OCI-LY1 (cell line): ENCODE measurements around the gene MYOM1.

Experiments used
- H2AFZ ChIP-seq: fragments of 200-600 bp; sonication (generic), shearing (Covaris generic); 2 replicates; pipeline ENCODE4 v1.6.0; 2014; ENCODE audit warnings: antibody characterized with exemption, mild to moderate bottlenecking, low read length
- H3F3A ChIP-seq: fragments of 200-600 bp; sonication (generic), shearing (Covaris generic); 2 replicates; pipeline ENCODE4 v1.6.0; 2014; ENCODE audit warnings: mild to moderate bottlenecking, antibody characterized with exemption, low read length, moderate library complexity; ENCODE audit not compliant: insufficient read depth
- H3K27ac ChIP-seq: fragments of 200-600 bp; sonication (generic); 2 replicates; pipeline ENCODE4 v1.5.1; 2014; ENCODE audit warnings: low read length, mixed run types, mild to moderate bottlenecking, low read depth; ENCODE audit not compliant: poor library complexity, severe bottlenecking
- H3K27me3 ChIP-seq: fragments of 200-600 bp; sonication (generic); 2 replicates; pipeline ENCODE4 v1.6.0; 2014; ENCODE audit warnings: antibody characterized with exemption, mild to moderate bottlenecking, low read length, moderate library complexity; ENCODE audit not compliant: insufficient read depth
- H3K36me3 ChIP-seq: fragments of 200-600 bp; sonication (generic); 2 replicates; pipeline ENCODE4 v1.6.1; 2014; ENCODE audit warnings: mild to moderate bottlenecking, antibody characterized with exemption, low read length, moderate library complexity, mixed read lengths; ENCODE audit not compliant: insufficient read depth
- H3K4me1 ChIP-seq: fragments of 200-600 bp; sonication (generic); 2 replicates; pipeline ENCODE4 v1.5.1; 2014; ENCODE audit warnings: mild to moderate bottlenecking, low read length, moderate library complexity; ENCODE audit not compliant: insufficient read depth, severe bottlenecking
- H3K4me2 ChIP-seq: fragments of 200-600 bp; sonication (generic), shearing (Covaris generic); 2 replicates; pipeline ENCODE4 v1.6.1; 2014; ENCODE audit warnings: low read length
- H3K4me3 ChIP-seq: fragments of 200-600 bp; sonication (generic); 2 replicates; pipeline ENCODE4 v1.5.1; 2014; ENCODE audit warnings: low read length, low read depth, mild to moderate bottlenecking, mixed read lengths; ENCODE audit not compliant: poor library complexity, severe bottlenecking
- H3K79me2 ChIP-seq: fragments of 200-600 bp; shearing (Covaris generic); 2 replicates; pipeline ENCODE4 v1.6.1; 2016; ENCODE audit warnings: mixed run types, low read length, mixed read lengths; ENCODE audit not compliant: insufficient read depth
- H3K9ac ChIP-seq: fragments of 200-600 bp; sonication (generic), shearing (Covaris generic); 2 replicates; pipeline ENCODE4 v1.6.1; 2014; ENCODE audit warnings: mild to moderate bottlenecking, low read length, mixed read lengths
- H3K9me2 ChIP-seq: fragments of 200-600 bp; sonication (generic), shearing (Covaris generic); 2 replicates; pipeline ENCODE4 v1.6.1; 2014; ENCODE audit warnings: low read depth, mild to moderate bottlenecking, low read length, mixed read lengths
- H3K9me3 ChIP-seq: fragments of 200-600 bp; shearing (Covaris generic); 2 replicates; pipeline ENCODE4 v1.6.1; 2014; ENCODE audit warnings: low read length, mixed read lengths
- H4K20me1 ChIP-seq: fragments of 200-600 bp; sonication (generic), shearing (Covaris generic); 2 replicates; pipeline ENCODE4 v1.6.0; 2016; ENCODE audit warnings: mild to moderate bottlenecking, low read length; ENCODE audit not compliant: insufficient read depth
- EZH2 ChIP-seq: fragments of 200-600 bp; sonication (generic), shearing (Covaris generic); IDR thresholded peaks from 2 replicates; pipeline ENCODE4 v1.8.0; 2017; ENCODE audit warnings: borderline replicate concordance, mixed run types, mild to moderate bottlenecking, antibody characterized with exemption, low read length, moderate library complexity, mixed read lengths
- TF ChIP-seq, protein P1 (sequence below): fragments of 200-600 bp; sonication (generic), shearing (Covaris generic); IDR thresholded peaks from 2 replicates; pipeline ENCODE4 v1.5.1; 2017; ENCODE audit warnings: mild to moderate bottlenecking, antibody characterized with exemption, low read length, moderate library complexity, mixed read lengths

MYOM1 gene

GRCh38 chr18:3230401-3231334, 10.9 kb upstream of the MYOM1 start:
- Histone ChIP-seq H3K4me3 (no peak overlapping the region), H3K9me3 (no peaks in the 10 kb centered on the region), H3F3A (no peaks in the 10 kb centered on the region), H3K4me1 (peaks cover 9% of the 10 kb centered on the region), H2AFZ (no peak overlapping the region), H3K27me3 (no peaks in the 10 kb centered on the region), H3K36me3 (no peaks in the 10 kb centered on the region), H3K9ac (no peak overlapping the region), H3K9me2 (no peaks in the 10 kb centered on the region), H3K27ac (no peak overlapping the region), H4K20me1 (no peaks in the 10 kb centered on the region), H3K4me2 (no peak overlapping the region), H3K79me2 (no peaks in the 10 kb centered on the region)
- no peak for TF ChIP-seq EZH2
- TF ChIP-seq, protein P1, sequence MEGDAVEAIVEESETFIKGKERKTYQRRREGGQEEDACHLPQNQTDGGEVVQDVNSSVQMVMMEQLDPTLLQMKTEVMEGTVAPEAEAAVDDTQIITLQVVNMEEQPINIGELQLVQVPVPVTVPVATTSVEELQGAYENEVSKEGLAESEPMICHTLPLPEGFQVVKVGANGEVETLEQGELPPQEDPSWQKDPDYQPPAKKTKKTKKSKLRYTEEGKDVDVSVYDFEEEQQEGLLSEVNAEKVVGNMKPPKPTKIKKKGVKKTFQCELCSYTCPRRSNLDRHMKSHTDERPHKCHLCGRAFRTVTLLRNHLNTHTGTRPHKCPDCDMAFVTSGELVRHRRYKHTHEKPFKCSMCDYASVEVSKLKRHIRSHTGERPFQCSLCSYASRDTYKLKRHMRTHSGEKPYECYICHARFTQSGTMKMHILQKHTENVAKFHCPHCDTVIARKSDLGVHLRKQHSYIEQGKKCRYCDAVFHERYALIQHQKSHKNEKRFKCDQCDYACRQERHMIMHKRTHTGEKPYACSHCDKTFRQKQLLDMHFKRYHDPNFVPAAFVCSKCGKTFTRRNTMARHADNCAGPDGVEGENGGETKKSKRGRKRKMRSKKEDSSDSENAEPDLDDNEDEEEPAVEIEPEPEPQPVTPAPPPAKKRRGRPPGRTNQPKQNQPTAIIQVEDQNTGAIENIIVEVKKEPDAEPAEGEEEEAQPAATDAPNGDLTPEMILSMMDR = no peak

GRCh38 chr18:3226048-3226447, 6.3 kb upstream of the MYOM1 start:
- Histone ChIP-seq H3K4me1 (no peaks in the 10 kb centered on the region), H3K79me2 (no peaks in the 10 kb centered on the region), H3K4me3 (no peak overlapping the region), H3K4me2 (no peak overlapping the region), H3K9me2 (no peaks in the 10 kb centered on the region), H3K27me3 (no peaks in the 10 kb centered on the region), H3K9me3 (no peaks in the 10 kb centered on the region), H2AFZ (no peak overlapping the region), H4K20me1 (no peaks in the 10 kb centered on the region), H3K36me3 (no peaks in the 10 kb centered on the region), H3F3A (no peaks in the 10 kb centered on the region), H3K27ac (no peak overlapping the region), H3K9ac (no peak overlapping the region)
- TF ChIP-seq EZH2 = no peak
- TF ChIP-seq, protein P1 = no peak

DNA sequence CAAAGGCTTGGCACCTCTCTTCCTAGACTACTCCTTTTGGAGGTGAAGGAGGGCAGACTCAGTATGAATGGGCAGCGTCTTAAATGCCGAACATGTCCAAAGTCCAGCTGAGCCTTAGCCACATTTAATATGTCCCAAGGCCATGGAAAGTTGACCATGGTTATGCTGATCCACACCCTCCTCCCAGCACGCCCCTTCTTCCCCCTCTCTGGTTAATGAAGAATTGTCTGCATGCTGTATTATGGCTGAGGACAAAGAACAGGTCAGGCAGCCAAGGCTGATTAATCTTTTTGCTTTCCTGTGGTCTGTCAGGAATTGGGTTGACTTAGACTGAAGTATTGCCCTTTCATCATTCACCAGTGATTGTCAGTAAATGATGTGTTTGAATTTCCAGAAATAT, 5.8 kb upstream of the MYOM1 start:
- no peaks in the 10 kb centered on the region for H3K4me1 ChIP-seq
- TF ChIP-seq EZH2 = no peak
- TF ChIP-seq, protein P1 = no peak

More for the DNA sequence above, 5.8 kb upstream of the MYOM1 start:
- Histone ChIP-seq H3K27me3 (no peaks in the 10 kb centered on the region), H3K27ac (no peak overlapping the region), H3K9me2 (no peaks in the 10 kb centered on the region), H4K20me1 (no peaks in the 10 kb centered on the region), H3K4me3 (no peak overlapping the region), H3F3A (no peaks in the 10 kb centered on the region), H3K9ac (no peak overlapping the region), H3K36me3 (no peaks in the 10 kb centered on the region), H3K4me2 (no peak overlapping the region), H2AFZ (no peak overlapping the region), H3K79me2 (no peaks in the 10 kb centered on the region), H3K9me3 (no peaks in the 10 kb centered on the region)
